HUDEP-2 (cell line): ENCODE results near the gene DCXR.

ENCODE experiments used
- DNase-seq, 76 experiments: peaks; one replicate each; lab custom pipeline; 2025; ENCODE audit not compliant: unreplicated experiment in 76 of 76; lab: John Stamatoyannopoulos, UW

DCXR gene

GRCh38 chr17:82073446-82073845 lies 35.9 kb upstream of the DCXR start:
- no peak for DNase-seq

GRCh38 chr17:82072827-82073226 lies 35.3 kb upstream of the DCXR start:
- no peak for DNase-seq

GRCh38 chr17:82070611-82071010 lies 33.1 kb upstream of the DCXR start:
- DNase-seq = no peak

- DNase-seq = peak in 57 of 76 experiments; percentile 4 to 71 (median 40)
These were observed 28.3 kb upstream of the DCXR start, which contains the start of gene DUS1L for GRCh38 chr17:82065638-82066303. Gene DUS1L, minus strand, starts transcription at chr17:82065804. Its CDS starts 745 bp downstream, at chr17:82065059.

GRCh38 chr17:82065193-82065637 lies 27.7 kb upstream of the DCXR start:
- DNase-seq = peak in 1 of 76 experiments; percentile 29

- no peak for DNase-seq
These were observed 27.1 kb upstream of the DCXR start for GRCh38 chr17:82064433-82065192.

- no peak for DNase-seq
These were observed 26.2 kb upstream of the DCXR start for GRCh38 chr17:82063424-82064415.

GRCh38 chr17:82062984-82063368 lies 25.5 kb upstream of the DCXR start:
- no peak for DNase-seq

- DNase-seq = no peak
These were observed 24.8 kb upstream of the DCXR start for GRCh38 chr17:82062076-82062983.

GRCh38 chr17:82061047-82061925 lies 23.8 kb upstream of the DCXR start:
- DNase-seq = no peak

- DNase-seq = no peak
These were observed 23.1 kb upstream of the DCXR start for GRCh38 chr17:82060614-82061013.

- DNase-seq = no peak
These were observed 22.5 kb upstream of the DCXR start for GRCh38 chr17:82060001-82060380.

- DNase-seq = no peak
These were observed 21.9 kb upstream of the DCXR start for GRCh38 chr17:82059272-82060000.

- DNase-seq = no peak
These were observed 21.4 kb upstream of the DCXR start for GRCh38 chr17:82058855-82059249.

GRCh38 chr17:82058230-82058854 lies 20.8 kb upstream of the DCXR start:
- no peak for DNase-seq

- DNase-seq = no peak
These were observed 19.5 kb upstream of the DCXR start for GRCh38 chr17:82056729-82057621.
